GM18867 (cell line): ENCODE data around the gene SEPTIN6.

ENCODE experiments used
- ATAC-seq: cut with Tn5 transposase; IDR thresholded peaks from one replicate; pipeline ENCODE4 v1.9.1; 2021; ENCODE audit warnings: mild to moderate bottlenecking, moderate library complexity; ENCODE audit not compliant: unreplicated experiment

Gene SEPTIN6

GRCh38 chrX:119659522-119659921 is 33.4 kb downstream of the SEPTIN6 start:
- no peak for ATAC-seq

GRCh38 chrX:119655125-119655524 is 37.8 kb downstream of the SEPTIN6 start:
- no peak for ATAC-seq

- ATAC-seq: no peak
These were observed 38.8 kb downstream of the SEPTIN6 start for GRCh38 chrX:119654112-119654531.

DNA sequence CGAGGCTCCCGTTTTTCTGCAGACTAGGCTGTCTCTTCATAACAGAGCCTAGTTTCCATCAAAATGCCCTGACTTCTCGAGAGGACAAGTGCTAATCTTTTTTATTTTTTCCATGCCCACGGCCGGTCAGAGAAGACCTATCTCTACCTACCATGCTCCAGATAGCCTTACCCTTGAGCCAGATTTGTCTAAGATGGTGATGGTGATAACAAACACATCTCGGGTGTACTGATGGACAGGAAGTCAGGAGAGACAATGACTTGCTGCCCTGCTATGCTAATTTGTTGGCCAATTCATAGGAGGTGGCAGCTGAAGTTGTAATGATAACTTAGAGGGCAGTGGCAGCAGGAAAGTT is 44.6 kb downstream of the SEPTIN6 start:
- ATAC-seq: peak; percentile 26

GRCh38 chrX:119647552-119648420 is 45.2 kb downstream of the SEPTIN6 start:
- peak; percentile 97 for ATAC-seq

DNA sequence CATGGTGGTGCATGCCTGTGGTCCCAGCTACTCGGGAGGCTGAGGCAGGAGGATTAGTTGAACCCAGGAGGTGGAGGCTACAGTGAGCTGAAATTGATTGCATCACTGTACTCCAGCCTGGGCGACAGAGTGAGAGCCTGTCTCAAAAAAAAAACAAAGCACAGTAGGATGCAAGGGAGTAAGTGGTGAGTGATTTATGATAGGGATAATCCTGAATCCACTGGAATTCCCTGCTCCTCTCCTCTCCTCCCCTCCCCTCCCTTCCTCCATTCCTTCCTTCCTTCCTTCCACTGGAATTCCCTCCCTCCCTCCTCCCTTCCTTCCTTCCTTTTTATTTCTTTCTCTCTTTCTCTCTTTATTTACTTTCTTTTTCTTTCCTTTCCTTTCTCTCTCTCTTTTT is 45.9 kb downstream of the SEPTIN6 start:
- no peak for ATAC-seq

DNA sequence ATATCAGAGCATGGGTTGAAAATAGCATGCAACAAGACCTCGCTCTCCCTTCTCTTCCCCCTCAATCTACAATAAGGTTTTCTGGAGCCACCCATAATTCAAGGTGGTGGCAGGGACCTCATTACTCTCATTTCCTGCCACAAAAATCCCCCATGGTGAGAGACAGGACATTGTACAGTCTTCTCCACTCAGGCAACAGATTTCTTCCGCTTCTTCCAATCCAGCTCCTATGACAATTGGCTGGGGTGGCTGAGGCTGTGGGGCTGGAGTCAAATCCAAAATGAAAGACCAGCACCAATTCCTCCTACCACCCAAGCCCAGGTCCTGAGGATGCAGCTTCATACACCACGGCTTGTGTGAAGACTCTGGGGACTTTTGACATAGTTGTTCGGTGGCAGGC is 46.5 kb downstream of the SEPTIN6 start:
- ATAC-seq: no peak

DNA sequence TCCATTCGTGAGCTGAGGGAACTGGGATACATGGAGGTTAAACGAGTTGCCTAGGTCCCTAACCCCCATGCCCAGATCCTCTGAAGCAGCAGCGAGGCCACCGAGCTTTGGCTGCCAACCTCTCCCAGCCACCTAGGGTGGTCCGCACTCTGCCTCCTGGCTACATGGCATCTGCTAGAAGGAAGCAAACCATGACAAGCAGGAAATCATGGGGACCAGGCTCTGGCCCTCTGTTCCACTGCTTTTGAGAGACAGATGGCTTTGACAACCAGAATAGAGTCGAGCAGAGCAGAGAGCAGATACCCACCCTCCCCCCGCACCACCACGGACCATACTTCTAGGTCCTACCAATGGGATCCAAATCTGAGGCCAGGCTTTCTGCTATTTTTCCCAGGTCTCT is 49.3 kb downstream of the SEPTIN6 start:
- no peak for ATAC-seq
